A673 (cell line): ENCODE results near the gene MMP14. TPM values are rescaled to one million over a fixed set of nuclear protein-coding genes. Genes with fewer than 3 reads are reported as not detected.
A peak's percentile ranks its signal among the peaks of the same experiment; 100 is the strongest.

Experiments used
- BruUV-seq: library from RNA; stranded (reverse); fragments of 400-500 nt; replicated peaks from 2 replicates; lab custom pipeline; 2021; lab: Mats Ljungman, UMichigan
- CTCF ChIA-PET: fragments of 300-600 bp; sonication (Branson Sonifier 250); formaldehyde crosslinking; loops from one replicate; lab custom pipeline; 2022; ENCODE audit warnings: antibody characterized with exemption; lab: Charles Lee
- POLR2A ChIA-PET: fragments of 300-600 bp; sonication (Branson Sonifier 250); formaldehyde crosslinking; loops from one replicate; lab custom pipeline; 2022; ENCODE audit warnings: antibody characterized with exemption; ENCODE audit not compliant: low non-redundant PET; lab: Charles Lee
- DNase-seq: peaks from one replicate; pipeline ENCODE4 v3.0.0-alpha.2; 2015; ENCODE audit warnings: low spot score
- H3K27ac ChIP-seq: fragments of 200-600 bp; sonication (generic); 2 replicates; pipeline ENCODE4 v1.5.1; 2016; ENCODE audit warnings: mixed run types, low read depth, mild to moderate bottlenecking, mixed read lengths, antibody characterized with exemption, low read length; ENCODE audit not compliant: poor library complexity, severe bottlenecking
- H3K27me3 ChIP-seq: fragments of 200-600 bp; sonication (generic); replicated peaks from 2 replicates; pipeline ENCODE4 v1.6.1; 2017; ENCODE audit warnings: mixed run types, low read depth, mild to moderate bottlenecking, mixed read lengths, antibody characterized with exemption, low read length; ENCODE audit not compliant: insufficient read depth, poor library complexity
- H3K36me3 ChIP-seq: fragments of 200-600 bp; sonication (generic); 2 replicates; pipeline ENCODE4 v1.6.1; 2016; ENCODE audit warnings: mixed run types, mild to moderate bottlenecking, mixed read lengths, antibody characterized with exemption, low read length; ENCODE audit not compliant: insufficient read depth, poor library complexity, severe bottlenecking
- H3K4me1 ChIP-seq: fragments of 200-600 bp; sonication (generic); 2 replicates; pipeline ENCODE4 v1.6.1; 2017; ENCODE audit warnings: mixed run types, mild to moderate bottlenecking, mixed read lengths, antibody characterized with exemption, low read length; ENCODE audit not compliant: insufficient read depth, poor library complexity, severe bottlenecking
- H3K4me3 ChIP-seq: fragments of 200-600 bp; sonication (generic); 2 replicates; pipeline ENCODE4 v1.5.1; 2016; ENCODE audit warnings: low read depth, mixed run types, mild to moderate bottlenecking, mixed read lengths, low read length; ENCODE audit not compliant: poor library complexity, severe bottlenecking
- H3K9me3 ChIP-seq: fragments of 200-600 bp; sonication (generic); 2 replicates; pipeline ENCODE4 v1.6.1; 2016; ENCODE audit warnings: mixed run types, low read depth, mild to moderate bottlenecking, mixed read lengths, antibody characterized with exemption, low read length; ENCODE audit not compliant: poor library complexity, severe bottlenecking
- CTCF ChIP-seq: fragments of 300-800, 200-600 bp; sonication (generic); conservative IDR thresholded peaks from 2 replicates; pipeline ENCODE4 v1.5.1; 2017; ENCODE audit warnings: low read depth, mild to moderate bottlenecking, antibody characterized with exemption, low read length, moderate library complexity, mixed read lengths
- EZH2 ChIP-seq: fragments of 200-600 bp; sonication (generic); IDR thresholded peaks from 2 replicates; pipeline ENCODE4 v1.6.1; 2017; ENCODE audit warnings: borderline replicate concordance, low read depth, mild to moderate bottlenecking, mixed read lengths, antibody characterized with exemption, low read length; ENCODE audit not compliant: poor library complexity, severe bottlenecking
- intact Hi-C: fragments of 100-400 bp; cut with micrococcal nuclease; formaldehyde crosslinking; loops from one replicate; pipeline ENCODE4 v1.10.0; 2022; ENCODE audit not compliant: unreplicated experiment
- total RNA-seq: library from RNA; stranded (reverse); gene quantifications from 2 replicates; pipeline ENCODE4 v1.2.3, GENCODE V29; 2021

The MMP14 gene
- total RNA-seq, 1 experiment from 2014 or later: 91.3 TPM

GRCh38 chr14:22845103-22845394, 8.7 kb downstream of the MMP14 start:
- no TSS peak for BruUV-seq
- Histone ChIP-seq H3K27me3 (no peaks in the 10 kb centered on the region), H3K9me3 (no peaks in the 10 kb centered on the region), H3K27ac (no peak overlapping the region), H3K4me1 (peaks cover 22% of the 10 kb centered on the region), H3K36me3 (peaks cover 54% of the 10 kb centered on the region), H3K4me3 (no peak overlapping the region)
- ChIA-PET CTCF (no interaction called here), POLR2A (no interaction called here)
- intact Hi-C loops: no loop called here
- DNase-seq: no peak
- TF ChIP-seq EZH2 (no peak), CTCF (no peak)

GRCh38 chr14:22845821-22846625, 9.6 kb downstream of the MMP14 start:
- no peak for TF ChIP-seq CTCF
- no peak for TF ChIP-seq EZH2
- Histone ChIP-seq H3K9me3 (no peaks in the 10 kb centered on the region), H3K4me3 (no peak overlapping the region), H3K4me1 (peaks cover 22% of the 10 kb centered on the region), H3K27me3 (no peaks in the 10 kb centered on the region), H3K36me3 (peaks cover 52% of the 10 kb centered on the region), H3K27ac (no peak overlapping the region)
- POLR2A ChIA-PET: no interaction called here
- BruUV-seq: no TSS peak
- intact Hi-C loops: no loop called here
- DNase-seq: no peak
- CTCF ChIA-PET: no interaction called here

GRCh38 chr14:22846811-22847307, 10.5 kb downstream of the MMP14 start:
- no peak for DNase-seq
- Histone ChIP-seq H3K9me3 (no peaks in the 10 kb centered on the region), H3K27ac (no peak overlapping the region), H3K4me1 (peaks cover 22% of the 10 kb centered on the region), H3K36me3 (peaks cover 43% of the 10 kb centered on the region), H3K4me3 (no peak overlapping the region), H3K27me3 (no peaks in the 10 kb centered on the region)
- intact Hi-C loops: no loop called here
- TSS peak; percentile 42 for BruUV-seq
- CTCF ChIA-PET: no interaction called here
- POLR2A ChIA-PET: no interaction called here
- TF ChIP-seq EZH2: no peak
- TF ChIP-seq CTCF: no peak
